Raji (cell line): Measurements from ENCODE around the gene EPM2AIP1.

Experiments used
- POLR2A ChIP-seq: IDR thresholded peaks from 2 replicates; pipeline ENCODE4 v1.6.1; 2011; ENCODE audit warnings: low read depth, low read length, control low read depth; ENCODE audit not compliant: insufficient read depth

EPM2AIP1 gene

GRCh38 chr3:36941658-36942057 lies 51.3 kb downstream of the EPM2AIP1 start:
- TF ChIP-seq POLR2A, result no peak

GRCh38 chr3:36941162-36941561 lies 51.8 kb downstream of the EPM2AIP1 start:
- no peak for TF ChIP-seq POLR2A

GRCh38 chr3:36937492-36937891 lies 55.4 kb downstream of the EPM2AIP1 start:
- TF ChIP-seq POLR2A, result no peak
